Suprapubic skin (tissue), 3 donors: ENCODE data around the gene CTNND2.

ENCODE experiments used
- EP300 ChIP-seq: sonication (generic); formaldehyde crosslinking; IDR thresholded peaks from one replicate; pipeline ENCODE4 v1.6.1; 2017; ENCODE audit warnings: antibody characterized with exemption
- POLR2A ChIP-seq, 2 donors: fragments of 450-650 bp; IDR thresholded peaks; one replicate each; pipeline ENCODE4 v1.6.1; 2017; ENCODE audit warnings: antibody characterized with exemption in 2 of 2, mild to moderate bottlenecking in 2 of 2, moderate library complexity in 2 of 2
- TF ChIP-seq, protein P1 (sequence below), 2 donors: fragments of 200-600 bp in 1 of 2; fragments of 450-650 bp in 1 of 2; sonication (generic) in 1 of 2; IDR thresholded peaks; one replicate each; pipeline ENCODE4 v1.5.1; 2016 to 2019; ENCODE audit warnings: antibody characterized with exemption in 2 of 2, mild to moderate bottlenecking in 1 of 2, moderate library complexity in 1 of 2

DNA sequence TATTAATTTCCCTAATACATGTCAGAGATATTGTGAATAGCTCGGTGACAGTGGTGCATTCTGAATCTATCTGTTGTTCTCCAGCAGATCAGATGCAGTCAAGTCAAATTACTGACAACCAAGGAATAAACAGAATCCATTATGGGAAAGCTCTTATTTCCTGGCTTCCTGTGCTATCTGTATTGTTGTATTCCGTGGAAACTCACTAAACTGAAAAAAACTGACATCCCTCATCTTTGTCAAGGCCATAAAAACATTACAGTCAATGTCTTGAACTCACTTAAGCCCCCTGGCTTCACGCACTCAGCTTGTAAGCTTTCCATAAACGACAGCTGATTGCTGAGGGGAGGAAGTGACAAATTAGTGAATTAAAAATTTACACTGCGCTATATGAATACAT, 245.9 kb downstream of the CTNND2 start:
- TF ChIP-seq, protein P1, sequence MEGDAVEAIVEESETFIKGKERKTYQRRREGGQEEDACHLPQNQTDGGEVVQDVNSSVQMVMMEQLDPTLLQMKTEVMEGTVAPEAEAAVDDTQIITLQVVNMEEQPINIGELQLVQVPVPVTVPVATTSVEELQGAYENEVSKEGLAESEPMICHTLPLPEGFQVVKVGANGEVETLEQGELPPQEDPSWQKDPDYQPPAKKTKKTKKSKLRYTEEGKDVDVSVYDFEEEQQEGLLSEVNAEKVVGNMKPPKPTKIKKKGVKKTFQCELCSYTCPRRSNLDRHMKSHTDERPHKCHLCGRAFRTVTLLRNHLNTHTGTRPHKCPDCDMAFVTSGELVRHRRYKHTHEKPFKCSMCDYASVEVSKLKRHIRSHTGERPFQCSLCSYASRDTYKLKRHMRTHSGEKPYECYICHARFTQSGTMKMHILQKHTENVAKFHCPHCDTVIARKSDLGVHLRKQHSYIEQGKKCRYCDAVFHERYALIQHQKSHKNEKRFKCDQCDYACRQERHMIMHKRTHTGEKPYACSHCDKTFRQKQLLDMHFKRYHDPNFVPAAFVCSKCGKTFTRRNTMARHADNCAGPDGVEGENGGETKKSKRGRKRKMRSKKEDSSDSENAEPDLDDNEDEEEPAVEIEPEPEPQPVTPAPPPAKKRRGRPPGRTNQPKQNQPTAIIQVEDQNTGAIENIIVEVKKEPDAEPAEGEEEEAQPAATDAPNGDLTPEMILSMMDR (IDR thresholded peaks at IDR 0.05): no peak
- TF ChIP-seq EP300 (no peak), POLR2A (IDR thresholded peaks at IDR 0.05) (no peak)
